K562 (cell line): ENCODE measurements around the gene PSMD2. TPM values are rescaled to one million over a fixed set of nuclear protein-coding genes. Genes with fewer than 3 reads are reported as not detected.

Experiments
- BACH1 ChIP-seq: fragments of 200-800 bp; sonication (Bioruptor generic); IDR thresholded peaks from 2 replicates; pipeline ENCODE4 v1.6.1; 2016; ENCODE audit warnings: missing genetic modification characterization, missing compliant biosample characterization
- CREM ChIP-seq: IDR thresholded peaks from 2 replicates; pipeline ENCODE4 v1.6.1; 2014; ENCODE audit warnings: antibody characterized with exemption, low read depth
- FOXJ3 ChIP-seq: sonication (generic); formaldehyde crosslinking; IDR thresholded peaks from 2 replicates; pipeline ENCODE4 v1.4.0; 2020; ENCODE audit warnings: mild to moderate bottlenecking, missing genetic modification reagents
- FOXP4 ChIP-seq: sonication (generic); formaldehyde crosslinking; IDR thresholded peaks from 2 replicates; pipeline ENCODE4 v1.8.0; 2022; ENCODE audit warnings: mild to moderate bottlenecking, missing genetic modification reagents, borderline replicate concordance
- GABPB2 ChIP-seq: fragments of 250-450 bp; sonication (Bioruptor Pico); conservative IDR thresholded peaks from 2 replicates; pipeline ENCODE4 v1.5.1; 2021; ENCODE audit warnings: mild to moderate bottlenecking
- HNRNPK ChIP-seq: fragments of 200-400 bp; formaldehyde crosslinking; IDR thresholded peaks from one replicate; pipeline ENCODE4 v1.6.1; 2018; ENCODE audit warnings: mild to moderate bottlenecking, low read depth, low read length; ENCODE audit not compliant: poor library complexity, severe bottlenecking
- KAT7 ChIP-seq: sonication (generic); formaldehyde crosslinking; IDR thresholded peaks from 2 replicates; pipeline ENCODE4 v1.8.0; 2022; ENCODE audit warnings: missing genetic modification reagents, mild to moderate bottlenecking, borderline replicate concordance
- NFRKB ChIP-seq: fragments of 450-650 bp; IDR thresholded peaks from 2 replicates; pipeline ENCODE4 v1.6.1; 2016; ENCODE audit warnings: low read depth
- NR2C1 ChIP-seq, 2 experiments: fragments of 450-650 bp; IDR thresholded peaks; 2 replicates each; pipeline ENCODE4 v1.6.1; 2017; ENCODE audit warnings: mild to moderate bottlenecking in 2 of 2, antibody characterized with exemption in 1 of 2, inconsistent platforms in 1 of 2, missing compliant biosample characterization in 1 of 2, missing genetic modification characterization in 1 of 2
- TAF9B ChIP-seq: fragments of 450-650 bp; IDR thresholded peaks from 2 replicates; pipeline ENCODE4 v1.6.1; 2018; ENCODE audit warnings: mild to moderate bottlenecking; ENCODE audit not compliant: partially characterized antibody
- ZNF12 ChIP-seq: sonication (generic); formaldehyde crosslinking; IDR thresholded peaks from 2 replicates; pipeline ENCODE4 v1.4.0; 2020; ENCODE audit warnings: mild to moderate bottlenecking, missing genetic modification reagents
- ZNF143 ChIP-seq: sonication (generic); formaldehyde crosslinking; IDR thresholded peaks from 2 replicates; pipeline ENCODE4 v1.9.0; 2022; ENCODE audit warnings: mild to moderate bottlenecking, missing genetic modification reagents
- ZNF174 ChIP-seq: fragments of 250-450 bp; sonication (Bioruptor Pico); IDR thresholded peaks from 2 replicates; pipeline ENCODE4 v1.4.0; 2020; ENCODE audit warnings: mild to moderate bottlenecking
- ZNF184 ChIP-seq: sonication (generic); formaldehyde crosslinking; IDR thresholded peaks from 2 replicates; pipeline ENCODE4 v1.5.0; 2020; ENCODE audit warnings: missing genetic modification reagents
- ZNF589 ChIP-seq: fragments of 200-800 bp; sonication (Bioruptor generic); IDR thresholded peaks from 2 replicates; pipeline ENCODE4 v1.6.1; 2016; ENCODE audit warnings: low read depth, missing genetic modification characterization, missing compliant biosample characterization
- ZNF639 ChIP-seq, 2 experiments: fragments of 200-800 bp in 1 of 2; sonication (Bioruptor generic) in 1 of 2; sonication (generic) in 1 of 2; formaldehyde crosslinking in 1 of 2; IDR thresholded peaks in 1 of 2; conservative IDR thresholded peaks in 1 of 2; 2 replicates each; pipeline versions ENCODE4 v1.5.0 to v1.6.1; 2016 to 2020; ENCODE audit warnings: missing compliant biosample characterization in 1 of 2, missing genetic modification characterization in 1 of 2, missing genetic modification reagents in 1 of 2
- ZNF717 ChIP-seq: fragments of 250-450 bp; sonication (Bioruptor Pico); IDR thresholded peaks from 2 replicates; pipeline ENCODE4 v1.5.0; 2021
- polyA plus RNA-seq, 8 experiments: library from polyadenylated mRNA; depleted of rRNA in 4 of 8; stranded (reverse) in 5 of 8; unstranded in 3 of 8; fragments of >200 nt; fragmentation: Nextera tagmentation in 2 of 8; fragmentation: Illumina TruSeq in 1 of 8; extraction: Ambion mirVana in 2 of 8; extraction: Trizol in 1 of 8; gene quantifications; 2 replicates each; pipeline versions ENCODE4 v1.2.1 to v1.2.3, GENCODE V29; 2011 to 2014; ENCODE audit warnings: inconsistent platforms in 1 of 8, missing spikeins in 1 of 8
- total RNA-seq, 7 experiments: library from RNA; depleted of rRNA in 6 of 7; stranded (reverse); fragments of >200 nt in 6 of 7; fragmentation: Illumina TruSeq in 2 of 7; extraction: Trizol in 2 of 7; gene quantifications; 2 replicates each; pipeline versions ENCODE4 v1.2.1 to v1.2.3, GENCODE V29; 2011 to 2021; ENCODE audit warnings: low replicate concordance in 1 of 7
- TF ChIP-seq, protein P1 (sequence below): sonication (generic); formaldehyde crosslinking; IDR thresholded peaks from 2 replicates; pipeline ENCODE4 v1.8.0; 2022; ENCODE audit warnings: missing genetic modification reagents, mild to moderate bottlenecking, moderate library complexity, borderline replicate concordance
- TF ChIP-seq, protein P2 (sequence below), 2 experiments: fragments of 150-350 bp in 1 of 2; IDR thresholded peaks; 2 replicates each; pipeline ENCODE4 v1.6.1; 2012 to 2016; ENCODE audit warnings: low read depth in 2 of 2, low read length in 2 of 2, mild to moderate bottlenecking in 1 of 2, moderate library complexity in 1 of 2

The PSMD2 gene
- total and polyA plus RNA-seq, 9 of the 15 experiments (the other 6 are each of a cell fraction or from before 2014, with no cell fraction given), result 152 to 484 (median 295) TPM

DNA sequence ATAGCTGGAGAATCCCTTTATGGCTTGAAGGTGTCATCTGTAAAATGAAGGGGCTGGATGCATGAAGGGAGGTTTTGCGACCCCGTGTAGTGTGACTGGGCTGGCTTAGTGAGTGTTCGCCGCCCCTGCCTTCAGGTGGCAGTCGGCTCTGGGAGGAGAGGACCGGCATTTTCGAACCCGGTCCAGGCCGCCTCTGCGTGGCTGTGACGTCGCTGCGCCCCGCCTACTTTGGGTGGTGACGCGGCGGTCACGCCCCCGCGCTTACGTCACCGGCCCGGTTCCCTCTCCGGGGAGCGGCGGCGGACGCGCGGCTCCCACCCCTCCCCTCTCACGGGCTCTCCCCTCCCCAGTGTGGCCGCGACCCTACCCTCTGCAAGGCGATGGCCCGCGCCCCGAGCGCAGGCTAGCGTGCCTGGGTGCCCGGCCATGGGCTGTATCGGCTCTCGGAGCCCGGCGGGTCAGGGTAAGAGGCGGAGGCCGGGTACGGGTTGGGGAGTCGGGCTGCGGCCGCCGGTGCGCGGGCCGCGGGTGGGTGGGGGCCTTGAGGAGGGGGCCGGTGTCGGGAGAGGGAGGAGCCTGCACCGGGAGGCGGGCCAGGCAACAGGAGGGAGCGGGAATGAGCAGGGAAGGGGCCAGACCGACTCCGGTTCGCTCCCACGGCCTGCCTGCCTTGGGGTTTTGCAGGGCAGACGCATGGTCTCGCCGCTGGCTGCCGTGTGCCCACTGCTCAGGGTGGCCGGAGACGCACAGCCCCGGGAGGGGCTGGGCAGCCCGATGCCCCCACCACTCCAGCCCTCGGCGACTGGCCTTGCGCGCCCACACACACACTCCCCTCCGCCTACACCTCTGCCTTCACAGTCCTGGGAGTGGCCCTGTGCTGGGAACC lies 36.9 kb downstream of the PSMD2 start (continued):
- no peak for TF ChIP-seq HNRNPK
- TF ChIP-seq ZNF184, result no peak
- TF ChIP-seq ZNF143 (CRISPR knock-in tag), result no peak
- peak in 1 of 2 experiments; percentile 84; a peak in 2 of 4 replicates for TF ChIP-seq ZNF639 (CRISPR knock-in tag; conservative IDR thresholded peaks at IDR 0.05 in 1 of 2, IDR thresholded peaks at IDR 0.05 in 1 of 2)
- TF ChIP-seq BACH1 (tag), result no peak
- TF ChIP-seq ZNF12 (CRISPR knock-in tag), result no peak
- no peak for TF ChIP-seq FOXP4 (CRISPR knock-in tag)
- TF ChIP-seq FOXJ3 (CRISPR knock-in tag), result no peak
- 0 out of 2 replicates have a peak, but pooled peaks have one; percentile 33 for TF ChIP-seq KAT7 (CRISPR knock-in tag)
- no peak for TF ChIP-seq TAF9B
- TF ChIP-seq CREM, result peak; percentile 99
- no peak for TF ChIP-seq ZNF589
- TF ChIP-seq, protein P1, sequence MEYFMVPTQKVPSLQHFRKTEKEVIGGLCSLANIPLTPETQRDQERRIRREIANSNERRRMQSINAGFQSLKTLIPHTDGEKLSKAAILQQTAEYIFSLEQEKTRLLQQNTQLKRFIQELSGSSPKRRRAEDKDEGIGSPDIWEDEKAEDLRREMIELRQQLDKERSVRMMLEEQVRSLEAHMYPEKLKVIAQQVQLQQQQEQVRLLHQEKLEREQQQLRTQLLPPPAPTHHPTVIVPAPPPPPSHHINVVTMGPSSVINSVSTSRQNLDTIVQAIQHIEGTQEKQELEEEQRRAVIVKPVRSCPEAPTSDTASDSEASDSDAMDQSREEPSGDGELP (CRISPR knock-in tag), result peak; percentile 59
- no peak for TF ChIP-seq NR2C1 (IDR thresholded peaks at IDR 0.05)
- no peak for TF ChIP-seq NR2C1 (tag; IDR thresholded peaks at IDR 0.05)
- TF ChIP-seq ZNF717 (CRISPR knock-in tag), result no peak
- TF ChIP-seq NFRKB, result no peak
- TF ChIP-seq GABPB2 (CRISPR knock-in tag), result no peak
- no peak for TF ChIP-seq ZNF174
- TF ChIP-seq, protein P2, sequence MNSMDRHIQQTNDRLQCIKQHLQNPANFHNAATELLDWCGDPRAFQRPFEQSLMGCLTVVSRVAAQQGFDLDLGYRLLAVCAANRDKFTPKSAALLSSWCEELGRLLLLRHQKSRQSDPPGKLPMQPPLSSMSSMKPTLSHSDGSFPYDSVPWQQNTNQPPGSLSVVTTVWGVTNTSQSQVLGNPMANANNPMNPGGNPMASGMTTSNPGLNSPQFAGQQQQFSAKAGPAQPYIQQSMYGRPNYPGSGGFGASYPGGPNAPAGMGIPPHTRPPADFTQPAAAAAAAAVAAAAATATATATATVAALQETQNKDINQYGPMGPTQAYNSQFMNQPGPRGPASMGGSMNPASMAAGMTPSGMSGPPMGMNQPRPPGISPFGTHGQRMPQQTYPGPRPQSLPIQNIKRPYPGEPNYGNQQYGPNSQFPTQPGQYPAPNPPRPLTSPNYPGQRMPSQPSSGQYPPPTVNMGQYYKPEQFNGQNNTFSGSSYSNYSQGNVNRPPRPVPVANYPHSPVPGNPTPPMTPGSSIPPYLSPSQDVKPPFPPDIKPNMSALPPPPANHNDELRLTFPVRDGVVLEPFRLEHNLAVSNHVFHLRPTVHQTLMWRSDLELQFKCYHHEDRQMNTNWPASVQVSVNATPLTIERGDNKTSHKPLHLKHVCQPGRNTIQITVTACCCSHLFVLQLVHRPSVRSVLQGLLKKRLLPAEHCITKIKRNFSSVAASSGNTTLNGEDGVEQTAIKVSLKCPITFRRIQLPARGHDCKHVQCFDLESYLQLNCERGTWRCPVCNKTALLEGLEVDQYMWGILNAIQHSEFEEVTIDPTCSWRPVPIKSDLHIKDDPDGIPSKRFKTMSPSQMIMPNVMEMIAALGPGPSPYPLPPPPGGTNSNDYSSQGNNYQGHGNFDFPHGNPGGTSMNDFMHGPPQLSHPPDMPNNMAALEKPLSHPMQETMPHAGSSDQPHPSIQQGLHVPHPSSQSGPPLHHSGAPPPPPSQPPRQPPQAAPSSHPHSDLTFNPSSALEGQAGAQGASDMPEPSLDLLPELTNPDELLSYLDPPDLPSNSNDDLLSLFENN (IDR thresholded peaks at IDR 0.05; ENCODE audit: low read depth in 2 of 2, low read length in 2 of 2), result no peak
